Measurements from ENCODE around the gene CLHC1.
"Not testable (repeated sequence)": the region's sequence is repeated elsewhere in the genome, so short reads cannot be mapped to it uniquely, and the experiment has no call there.

CLHC1 gene

GRCh38 chr2:55152475-55153412 lies 79.3 kb downstream of the CLHC1 start:
- DNase-seq (ENCODE audit: low read depth) = no peak

GRCh38 chr2:55151733-55152433 lies 80.2 kb downstream of the CLHC1 start:
- DNase-seq (ENCODE audit: low read depth) = no peak

GRCh38 chr2:55150834-55151233 lies 81.3 kb downstream of the CLHC1 start:
- DNase-seq (ENCODE audit: low read depth) = no peak

GRCh38 chr2:55148269-55148668 lies 83.8 kb downstream of the CLHC1 start:
- DNase-seq (ENCODE audit: low read depth) = no peak

- no peak for DNase-seq (ENCODE audit: low read depth)
Measured at GRCh38 chr2:55147531-55147930, 84.6 kb downstream of the CLHC1 start.

GRCh38 chr2:55147041-55147440 lies 85.1 kb downstream of the CLHC1 start:
- no peak for DNase-seq (ENCODE audit: low read depth)

GRCh38 chr2:55146263-55146662 lies 85.8 kb downstream of the CLHC1 start:
- DNase-seq (ENCODE audit: low read depth) = no peak

GRCh38 chr2:55144922-55145820 lies 86.9 kb downstream of the CLHC1 start:
- no peak for DNase-seq (ENCODE audit: low read depth)

- DNase-seq (ENCODE audit: low read depth) = not testable (repeated sequence)
Measured at GRCh38 chr2:55143706-55144105, 88.4 kb downstream of the CLHC1 start.

- no peak for DNase-seq (ENCODE audit: low read depth)
Measured at GRCh38 chr2:55142518-55142917, 89.6 kb downstream of the CLHC1 start.

- DNase-seq (ENCODE audit: low read depth) = no peak
Measured at GRCh38 chr2:55141572-55142413, 90.3 kb downstream of the CLHC1 start.

- no peak for DNase-seq (ENCODE audit: low read depth)
Measured at GRCh38 chr2:55140316-55141219, 91.5 kb downstream of the CLHC1 start.

- DNase-seq (ENCODE audit: low read depth) = no peak
Measured at GRCh38 chr2:55139305-55139704, 92.8 kb downstream of the CLHC1 start.

GRCh38 chr2:55138882-55139229 lies 93.2 kb downstream of the CLHC1 start:
- DNase-seq (ENCODE audit: low read depth) = no peak

- DNase-seq (ENCODE audit: low read depth) = no peak
Measured at GRCh38 chr2:55138014-55138881, 93.8 kb downstream of the CLHC1 start.

- no peak for DNase-seq (ENCODE audit: low read depth)
Measured at GRCh38 chr2:55137024-55137958, 94.8 kb downstream of the CLHC1 start.

GRCh38 chr2:55136138-55136541 lies 96.0 kb downstream of the CLHC1 start:
- DNase-seq (ENCODE audit: low read depth) = no peak

- DNase-seq (ENCODE audit: low read depth) = no peak
Measured at GRCh38 chr2:55135491-55135890, 96.6 kb downstream of the CLHC1 start.

All from HS-27A (cell line).